SU-DHL-6 (cell line): Measurements from ENCODE around the gene ATF6B.
"Not testable (repeated sequence)": the region's sequence is repeated elsewhere in the genome, so short reads cannot be mapped to it uniquely, and the experiment has no call there.

Experiments used
- H2AFZ ChIP-seq: fragments of 200-600 bp; sonication (generic); 2 replicates; pipeline ENCODE4 v1.6.1; 2014; ENCODE audit warnings: low read depth, mild to moderate bottlenecking, moderate library complexity, mixed read lengths, antibody characterized with exemption, low read length; ENCODE audit not compliant: severe bottlenecking
- H3F3A ChIP-seq: fragments of 200-600 bp; shearing (Covaris generic); 2 replicates; pipeline ENCODE4 v1.6.0; 2016; ENCODE audit warnings: antibody characterized with exemption, mild to moderate bottlenecking; ENCODE audit not compliant: insufficient read depth
- H3K27ac ChIP-seq: fragments of 200-600 bp; sonication (generic); 2 replicates; pipeline ENCODE4 v1.5.1; 2016; ENCODE audit warnings: low read depth, mild to moderate bottlenecking, low read length, moderate library complexity, mixed read lengths
- H3K27me3 ChIP-seq: fragments of 200-600 bp; sonication (generic), shearing (Covaris generic); 2 replicates; pipeline ENCODE4 v1.6.0; 2014; ENCODE audit warnings: mild to moderate bottlenecking, low read length
- H3K36me3 ChIP-seq: fragments of 200-600 bp; sonication (generic); 2 replicates; pipeline ENCODE4 v1.6.1; 2014; ENCODE audit warnings: mild to moderate bottlenecking, low read length, mixed read lengths
- H3K4me2 ChIP-seq: fragments of 300-600, 200-600 bp; shearing (Covaris generic), sonication (generic); 2 replicates; pipeline ENCODE4 v1.6.0; 2014; ENCODE audit warnings: low read length, low read depth, mild to moderate bottlenecking; ENCODE audit not compliant: poor library complexity, severe bottlenecking
- H3K4me3 ChIP-seq: fragments of 200-600 bp; sonication (generic); 2 replicates; pipeline ENCODE4 v1.5.1; 2014; ENCODE audit warnings: antibody characterized with exemption, low read length, mild to moderate bottlenecking, mixed read lengths; ENCODE audit not compliant: insufficient read depth, poor library complexity, severe bottlenecking
- H3K79me2 ChIP-seq: fragments of 200-600 bp; sonication (generic); 2 replicates; pipeline ENCODE4 v1.6.1; 2014; ENCODE audit warnings: mild to moderate bottlenecking, low read length, moderate library complexity; ENCODE audit not compliant: insufficient read depth
- H3K9ac ChIP-seq: fragments of 200-600 bp; sonication (generic); 2 replicates; pipeline ENCODE4 v1.7.0; 2014; ENCODE audit warnings: mild to moderate bottlenecking, low read length
- H3K9me2 ChIP-seq: fragments of 200-600 bp; sonication (generic); replicated peaks from 2 replicates; pipeline ENCODE4 v1.6.1; 2014; ENCODE audit warnings: low read length; ENCODE audit not compliant: insufficient read depth
- H3K9me3 ChIP-seq: fragments of 200-600 bp; sonication (generic); 2 replicates; pipeline ENCODE4 v1.6.1; 2014; ENCODE audit warnings: low read length, mixed read lengths; ENCODE audit not compliant: insufficient read depth
- H4K20me1 ChIP-seq: fragments of 200-600 bp; sonication (generic); 2 replicates; pipeline ENCODE4 v1.6.1; 2014; ENCODE audit warnings: low read depth, mild to moderate bottlenecking, antibody characterized with exemption, low read length, moderate library complexity, mixed read lengths
- EZH2phosphoT487 ChIP-seq: fragments of 200-600 bp; sonication (generic), shearing (Covaris generic); conservative IDR thresholded peaks from 2 replicates; pipeline ENCODE4 v1.6.1; 2018; ENCODE audit warnings: mild to moderate bottlenecking, antibody characterized with exemption, low read length, moderate library complexity, mixed read lengths
- TF ChIP-seq, protein P1 (sequence below): fragments of 200-600 bp; sonication (generic); IDR thresholded peaks from one replicate; pipeline ENCODE4 v1.5.1; 2017; ENCODE audit warnings: antibody characterized with exemption, mild to moderate bottlenecking, low read length, moderate library complexity; ENCODE audit not compliant: insufficient read depth, poor library complexity, severe bottlenecking

The ATF6B gene

DNA sequence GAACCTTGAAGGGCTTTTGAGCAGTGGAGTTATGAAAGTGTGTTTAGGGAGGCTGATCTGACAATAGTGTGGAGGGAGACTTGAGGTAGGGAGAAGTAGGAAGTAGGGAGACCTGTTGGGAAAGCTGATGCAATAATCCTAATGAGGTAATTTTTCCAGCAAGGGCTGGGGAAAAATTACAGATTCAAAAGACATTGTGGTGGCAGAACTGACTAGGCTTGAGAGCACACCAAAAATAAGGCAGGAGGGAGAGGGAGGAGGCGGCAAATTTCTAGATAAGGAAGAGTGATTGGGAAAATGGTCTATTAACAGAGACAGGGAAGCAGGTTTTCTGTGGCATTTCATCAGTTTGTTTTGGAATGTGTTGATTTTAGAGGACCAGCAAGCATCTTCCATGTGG is 18.2 kb upstream of the ATF6B start:
- Histone ChIP-seq H3K27me3 (no peaks in the 10 kb centered on the region), H3K27ac (no peak overlapping the region), H3F3A (no peaks in the 10 kb centered on the region), H3K36me3 (no peaks in the 10 kb centered on the region), H3K9me2 (no peaks in the 10 kb centered on the region), H3K4me2 (no peak overlapping the region), H3K9ac (no peak overlapping the region), H3K79me2 (no peaks in the 10 kb centered on the region), H3K9me3 (no peaks in the 10 kb centered on the region), H4K20me1 (no peaks in the 10 kb centered on the region), H3K4me3 (no peak overlapping the region), H2AFZ (no peak overlapping the region)
- TF ChIP-seq, protein P1, sequence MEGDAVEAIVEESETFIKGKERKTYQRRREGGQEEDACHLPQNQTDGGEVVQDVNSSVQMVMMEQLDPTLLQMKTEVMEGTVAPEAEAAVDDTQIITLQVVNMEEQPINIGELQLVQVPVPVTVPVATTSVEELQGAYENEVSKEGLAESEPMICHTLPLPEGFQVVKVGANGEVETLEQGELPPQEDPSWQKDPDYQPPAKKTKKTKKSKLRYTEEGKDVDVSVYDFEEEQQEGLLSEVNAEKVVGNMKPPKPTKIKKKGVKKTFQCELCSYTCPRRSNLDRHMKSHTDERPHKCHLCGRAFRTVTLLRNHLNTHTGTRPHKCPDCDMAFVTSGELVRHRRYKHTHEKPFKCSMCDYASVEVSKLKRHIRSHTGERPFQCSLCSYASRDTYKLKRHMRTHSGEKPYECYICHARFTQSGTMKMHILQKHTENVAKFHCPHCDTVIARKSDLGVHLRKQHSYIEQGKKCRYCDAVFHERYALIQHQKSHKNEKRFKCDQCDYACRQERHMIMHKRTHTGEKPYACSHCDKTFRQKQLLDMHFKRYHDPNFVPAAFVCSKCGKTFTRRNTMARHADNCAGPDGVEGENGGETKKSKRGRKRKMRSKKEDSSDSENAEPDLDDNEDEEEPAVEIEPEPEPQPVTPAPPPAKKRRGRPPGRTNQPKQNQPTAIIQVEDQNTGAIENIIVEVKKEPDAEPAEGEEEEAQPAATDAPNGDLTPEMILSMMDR: no peak
- TF ChIP-seq EZH2phosphoT487: no peak

DNA sequence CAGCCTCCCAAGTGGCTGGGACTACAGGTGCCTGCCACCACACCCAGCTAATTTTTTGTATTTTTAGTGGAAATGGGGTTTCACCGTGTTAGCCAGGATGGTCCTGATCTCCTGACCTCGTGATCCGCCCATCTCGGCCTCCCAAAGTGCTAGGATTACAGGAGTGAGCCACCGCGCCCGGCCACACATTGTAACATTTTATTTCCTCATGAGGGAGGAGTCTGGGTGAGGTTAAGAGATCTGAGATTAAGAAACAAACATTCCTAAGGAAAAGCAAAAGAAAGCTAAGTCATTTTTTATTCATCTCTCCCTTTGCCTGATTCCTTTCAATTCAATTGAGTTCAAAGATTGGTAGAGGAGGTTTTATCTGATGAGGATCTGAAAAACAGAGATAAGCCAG is 16.2 kb upstream of the ATF6B start:
- not testable (repeated sequence) for H3K27me3 ChIP-seq, H3K36me3 ChIP-seq, H3K9ac ChIP-seq, H3K79me2 ChIP-seq, H3K4me3 ChIP-seq, H2AFZ ChIP-seq, H3K9me2 ChIP-seq, H3K4me2 ChIP-seq, H3F3A ChIP-seq, H3K27ac ChIP-seq, H3K9me3 ChIP-seq, H4K20me1 ChIP-seq

DNA sequence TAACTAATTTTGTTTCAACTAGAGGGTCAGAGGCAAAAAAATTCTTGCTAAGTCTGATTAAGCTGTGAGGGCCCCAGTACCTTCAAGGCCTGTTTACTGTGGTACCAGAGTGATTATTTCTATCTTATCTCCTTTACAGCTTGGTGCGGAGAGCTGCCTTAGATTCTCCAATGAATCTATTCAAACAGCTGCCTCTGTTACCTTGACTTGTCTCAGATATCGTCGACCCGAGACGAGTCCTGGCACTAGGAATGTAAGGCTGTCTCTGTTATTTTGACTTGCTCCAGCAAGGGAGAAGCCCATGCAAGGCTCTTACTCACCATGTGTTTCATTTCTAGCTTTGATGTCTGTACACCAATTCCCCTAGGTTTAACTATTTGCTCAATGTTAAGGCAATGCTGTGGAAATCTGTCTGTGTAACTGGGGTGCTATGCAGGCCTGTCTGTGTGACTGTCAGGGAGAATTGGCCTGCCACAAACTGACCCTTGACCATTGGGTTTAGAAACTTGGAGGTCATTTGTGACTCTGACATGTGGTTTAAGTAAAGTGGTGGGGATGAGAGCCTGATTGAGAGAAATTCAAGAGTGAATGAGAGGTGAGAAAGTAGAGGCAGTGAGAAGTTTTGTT is 12.5 kb upstream of the ATF6B start:
- Histone ChIP-seq H3K36me3 (no peaks in the 10 kb centered on the region), H3K4me3 (no peak overlapping the region), H3F3A (no peaks in the 10 kb centered on the region), H3K4me2 (no peak overlapping the region), H3K27ac (no peak overlapping the region), H3K9me3 (no peaks in the 10 kb centered on the region), H3K27me3 (no peaks in the 10 kb centered on the region), H3K9ac (no peak overlapping the region), H4K20me1 (no peaks in the 10 kb centered on the region), H3K79me2 (no peaks in the 10 kb centered on the region), H3K9me2 (no peaks in the 10 kb centered on the region), H2AFZ (no peak overlapping the region)
- TF ChIP-seq, protein P1: no peak
- TF ChIP-seq EZH2phosphoT487: no peak

DNA sequence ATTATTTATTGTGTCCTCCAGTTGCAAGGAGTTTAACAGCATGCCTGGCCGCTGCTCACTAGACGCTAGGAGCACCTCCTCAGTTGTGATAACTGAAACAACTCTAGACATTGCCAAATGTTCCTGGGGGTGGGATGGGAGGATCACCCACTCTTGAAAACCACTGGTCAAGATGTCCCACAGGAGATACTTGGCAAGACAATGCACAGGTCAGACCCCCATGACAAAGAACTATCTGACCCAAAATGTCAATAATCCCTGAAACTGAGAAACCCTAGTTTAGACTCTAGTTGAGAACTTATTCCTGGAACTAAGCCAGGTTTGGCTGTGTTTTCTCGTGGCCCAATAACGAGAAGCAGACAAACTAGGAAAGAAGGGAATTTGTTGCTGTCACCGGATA is 11.5 kb upstream of the ATF6B start:
- H3K36me3 ChIP-seq: no peaks in the 10 kb centered on the region
- H3K27me3 ChIP-seq: no peaks in the 10 kb centered on the region
- H3K4me2 ChIP-seq: no peak overlapping the region
- H2AFZ ChIP-seq: no peak overlapping the region
- H3K27ac ChIP-seq: no peak overlapping the region
- H3F3A ChIP-seq: no peaks in the 10 kb centered on the region
- H3K4me3 ChIP-seq: no peak overlapping the region
- no peak overlapping the region for H3K9ac ChIP-seq
- H3K79me2 ChIP-seq: no peaks in the 10 kb centered on the region
- no peak for TF ChIP-seq EZH2phosphoT487
- TF ChIP-seq, protein P1: no peak
- H3K9me3 ChIP-seq: no peaks in the 10 kb centered on the region
- no peaks in the 10 kb centered on the region for H4K20me1 ChIP-seq
- H3K9me2 ChIP-seq: no peaks in the 10 kb centered on the region
